GM23338 (cell line): Measurements from ENCODE around the gene CNTN3.

Experiments
- CREB1 ChIP-seq: fragments of 250-450 bp; sonication (Bioruptor Pico); IDR thresholded peaks from 2 replicates; pipeline ENCODE4 v1.5.0; 2020; ENCODE audit warnings: low read depth, mild to moderate bottlenecking, moderate library complexity
- EZH2 ChIP-seq: fragments of 200-600 bp; sonication (generic); IDR thresholded peaks from one replicate; pipeline ENCODE4 v1.8.0; 2017; ENCODE audit warnings: antibody characterized with exemption, mild to moderate bottlenecking, low read depth; ENCODE audit not compliant: unreplicated experiment
- EZH2phosphoT487 ChIP-seq: fragments of 200-600 bp; sonication (generic); IDR thresholded peaks from one replicate; pipeline ENCODE4 v1.8.1; 2018; ENCODE audit warnings: antibody characterized with exemption; ENCODE audit not compliant: unreplicated experiment
- NANOG ChIP-seq: IDR thresholded peaks from 2 replicates; pipeline ENCODE4 v1.6.1; 2016; ENCODE audit warnings: antibody characterized with exemption, borderline replicate concordance
- POLR2AphosphoS5 ChIP-seq: IDR thresholded peaks from 2 replicates; pipeline ENCODE4 v1.6.1; 2016; ENCODE audit warnings: antibody characterized with exemption, low read depth
- TF ChIP-seq, protein P1 (sequence below), 2 experiments: fragments of 200-600 bp in 1 of 2; sonication (generic) in 1 of 2; conservative IDR thresholded peaks; 2 replicates each; pipeline versions ENCODE4 v1.5.1 to v1.6.1; 2016 to 2017; ENCODE audit warnings: antibody characterized with exemption in 2 of 2, low read depth in 2 of 2, mild to moderate bottlenecking in 2 of 2, moderate library complexity in 1 of 2
- TF ChIP-seq, protein P2 (sequence below): IDR thresholded peaks from one replicate; pipeline ENCODE4 v1.6.1; 2018; ENCODE audit warnings: antibody characterized with exemption; ENCODE audit not compliant: unreplicated experiment

DNA sequence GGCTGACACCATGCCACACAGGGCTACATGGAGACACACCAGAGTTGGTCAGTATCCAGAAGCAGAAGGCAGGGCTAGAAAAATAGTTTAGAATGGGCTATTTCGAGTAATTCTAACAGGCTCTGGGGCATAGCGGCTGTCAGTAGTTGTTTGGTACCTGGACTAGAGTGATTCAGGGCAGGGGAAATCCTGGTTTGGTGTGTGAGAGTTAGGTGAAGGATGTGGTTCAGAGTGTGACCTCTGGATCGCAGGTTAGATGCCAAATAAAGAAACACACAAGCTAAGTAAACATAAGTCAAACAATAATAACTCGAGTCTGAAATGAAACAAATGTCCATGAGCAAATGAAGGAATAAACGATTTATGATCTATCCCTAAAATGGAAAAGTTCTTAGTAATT, 31.5 kb downstream of the CNTN3 start:
- TF ChIP-seq, protein P1, sequence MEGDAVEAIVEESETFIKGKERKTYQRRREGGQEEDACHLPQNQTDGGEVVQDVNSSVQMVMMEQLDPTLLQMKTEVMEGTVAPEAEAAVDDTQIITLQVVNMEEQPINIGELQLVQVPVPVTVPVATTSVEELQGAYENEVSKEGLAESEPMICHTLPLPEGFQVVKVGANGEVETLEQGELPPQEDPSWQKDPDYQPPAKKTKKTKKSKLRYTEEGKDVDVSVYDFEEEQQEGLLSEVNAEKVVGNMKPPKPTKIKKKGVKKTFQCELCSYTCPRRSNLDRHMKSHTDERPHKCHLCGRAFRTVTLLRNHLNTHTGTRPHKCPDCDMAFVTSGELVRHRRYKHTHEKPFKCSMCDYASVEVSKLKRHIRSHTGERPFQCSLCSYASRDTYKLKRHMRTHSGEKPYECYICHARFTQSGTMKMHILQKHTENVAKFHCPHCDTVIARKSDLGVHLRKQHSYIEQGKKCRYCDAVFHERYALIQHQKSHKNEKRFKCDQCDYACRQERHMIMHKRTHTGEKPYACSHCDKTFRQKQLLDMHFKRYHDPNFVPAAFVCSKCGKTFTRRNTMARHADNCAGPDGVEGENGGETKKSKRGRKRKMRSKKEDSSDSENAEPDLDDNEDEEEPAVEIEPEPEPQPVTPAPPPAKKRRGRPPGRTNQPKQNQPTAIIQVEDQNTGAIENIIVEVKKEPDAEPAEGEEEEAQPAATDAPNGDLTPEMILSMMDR (conservative IDR thresholded peaks at IDR 0.05; ENCODE audit: low read depth in 2 of 2), result no peak
- TF ChIP-seq EZH2phosphoT487 (no peak), POLR2AphosphoS5 (no peak), EZH2 (no peak), NANOG (no peak), CREB1 (CRISPR knock-in tag) (no peak)
- TF ChIP-seq, protein P2, sequence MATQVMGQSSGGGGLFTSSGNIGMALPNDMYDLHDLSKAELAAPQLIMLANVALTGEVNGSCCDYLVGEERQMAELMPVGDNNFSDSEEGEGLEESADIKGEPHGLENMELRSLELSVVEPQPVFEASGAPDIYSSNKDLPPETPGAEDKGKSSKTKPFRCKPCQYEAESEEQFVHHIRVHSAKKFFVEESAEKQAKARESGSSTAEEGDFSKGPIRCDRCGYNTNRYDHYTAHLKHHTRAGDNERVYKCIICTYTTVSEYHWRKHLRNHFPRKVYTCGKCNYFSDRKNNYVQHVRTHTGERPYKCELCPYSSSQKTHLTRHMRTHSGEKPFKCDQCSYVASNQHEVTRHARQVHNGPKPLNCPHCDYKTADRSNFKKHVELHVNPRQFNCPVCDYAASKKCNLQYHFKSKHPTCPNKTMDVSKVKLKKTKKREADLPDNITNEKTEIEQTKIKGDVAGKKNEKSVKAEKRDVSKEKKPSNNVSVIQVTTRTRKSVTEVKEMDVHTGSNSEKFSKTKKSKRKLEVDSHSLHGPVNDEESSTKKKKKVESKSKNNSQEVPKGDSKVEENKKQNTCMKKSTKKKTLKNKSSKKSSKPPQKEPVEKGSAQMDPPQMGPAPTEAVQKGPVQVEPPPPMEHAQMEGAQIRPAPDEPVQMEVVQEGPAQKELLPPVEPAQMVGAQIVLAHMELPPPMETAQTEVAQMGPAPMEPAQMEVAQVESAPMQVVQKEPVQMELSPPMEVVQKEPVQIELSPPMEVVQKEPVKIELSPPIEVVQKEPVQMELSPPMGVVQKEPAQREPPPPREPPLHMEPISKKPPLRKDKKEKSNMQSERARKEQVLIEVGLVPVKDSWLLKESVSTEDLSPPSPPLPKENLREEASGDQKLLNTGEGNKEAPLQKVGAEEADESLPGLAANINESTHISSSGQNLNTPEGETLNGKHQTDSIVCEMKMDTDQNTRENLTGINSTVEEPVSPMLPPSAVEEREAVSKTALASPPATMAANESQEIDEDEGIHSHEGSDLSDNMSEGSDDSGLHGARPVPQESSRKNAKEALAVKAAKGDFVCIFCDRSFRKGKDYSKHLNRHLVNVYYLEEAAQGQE, result no peak
